Kidney glomerular epithelial cell (primary cell): ENCODE data around the gene AURKA.
"Not testable (repeated sequence)": the region's sequence is repeated elsewhere in the genome, so short reads cannot be mapped to it uniquely, and the experiment has no call there.

ENCODE experiments used
- DNase-seq: peaks from one replicate; lab custom pipeline; 2025; lab: John Stamatoyannopoulos, UW

Gene AURKA

DNA sequence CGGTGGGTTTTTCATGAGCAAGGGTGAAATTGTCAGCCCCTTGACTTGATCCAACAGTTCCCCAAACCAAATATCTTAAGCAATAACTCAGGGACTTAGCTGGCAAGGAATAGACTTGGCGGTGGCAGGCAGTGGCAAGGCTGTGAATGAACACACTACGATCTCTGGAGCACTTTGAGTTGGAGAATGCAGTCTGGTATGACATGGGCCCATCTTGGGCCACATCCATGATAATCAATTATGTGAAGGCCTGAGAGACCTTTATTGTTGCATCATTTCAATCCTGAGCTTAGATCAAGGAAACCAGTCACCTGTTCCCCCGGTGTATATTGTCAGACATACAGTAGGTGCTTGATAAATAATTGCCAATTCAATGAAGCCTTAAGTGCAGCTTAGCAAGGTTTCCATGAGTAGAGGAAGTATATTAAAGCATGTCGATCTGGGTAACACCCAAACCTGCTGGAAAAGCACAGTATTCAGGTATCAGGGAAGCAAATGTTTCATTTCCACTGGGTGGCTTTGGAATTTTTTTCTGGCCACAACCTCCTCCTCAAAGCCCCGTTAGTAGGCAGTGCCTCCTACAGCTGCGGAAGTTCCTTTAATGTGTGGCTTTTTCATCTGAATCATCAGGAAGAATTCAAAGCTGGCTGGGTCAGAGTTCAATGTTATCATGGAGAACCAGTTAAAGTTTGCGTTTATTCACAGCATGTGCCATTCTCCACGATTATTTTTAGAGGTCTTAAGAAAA, 30.2 kb upstream of the AURKA start:
- DNase-seq = peak; percentile 95

DNA sequence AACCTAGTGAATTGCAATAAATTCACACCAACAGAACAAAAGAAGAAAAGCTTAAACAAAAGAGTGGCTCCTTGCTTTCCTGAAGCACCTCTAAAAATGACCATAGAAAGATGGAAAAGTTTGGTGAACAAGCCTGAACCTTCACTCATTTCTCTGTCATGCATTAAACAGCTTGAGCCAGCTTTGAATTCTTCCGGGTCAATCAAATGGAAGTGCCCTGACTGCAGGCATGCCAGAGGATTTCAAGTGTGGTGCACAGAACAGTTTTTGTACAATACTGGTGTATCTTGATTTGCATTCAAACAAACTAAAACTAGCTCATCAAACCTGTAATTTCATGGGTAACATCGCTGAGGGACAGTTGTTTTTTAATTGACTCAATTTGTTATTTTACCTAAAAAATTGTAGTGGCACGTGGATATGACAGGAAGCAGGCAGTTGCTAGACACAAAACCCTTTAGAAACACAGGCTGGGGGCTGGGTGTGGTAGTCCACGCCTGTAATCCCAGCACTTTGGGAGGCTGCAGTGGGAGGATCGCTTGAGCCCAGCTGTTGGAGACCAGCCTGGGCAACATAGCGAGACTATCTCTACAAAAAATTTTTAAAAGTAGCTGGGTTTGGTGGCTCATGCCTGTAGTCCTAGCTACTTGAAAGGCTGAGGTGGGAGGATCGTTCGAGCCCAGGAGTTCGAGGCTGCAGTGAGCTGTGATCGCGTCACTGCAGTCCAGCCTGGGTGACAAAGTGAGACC, 29.1 kb upstream of the AURKA start:
- peak; percentile 5 for DNase-seq

DNA sequence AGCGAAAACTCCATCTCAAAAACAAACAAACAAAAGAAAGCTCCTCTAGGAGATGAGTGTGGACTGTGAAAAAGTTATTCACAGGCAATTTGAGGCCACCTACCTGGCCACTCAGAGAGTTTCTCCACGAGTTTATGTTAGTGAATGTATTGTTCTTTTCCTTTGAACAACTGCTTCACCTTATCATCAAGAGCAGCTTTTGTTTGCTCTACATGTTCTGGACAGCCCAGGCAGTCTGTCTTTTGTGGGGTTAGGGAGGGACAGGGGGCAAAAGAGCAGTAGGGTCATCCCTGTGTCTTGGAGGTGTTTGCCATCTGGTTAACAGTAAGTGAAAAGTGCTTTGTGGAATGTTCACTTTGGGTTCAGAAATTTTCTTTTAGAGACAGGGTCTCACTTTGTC, 28.0 kb upstream of the AURKA start:
- DNase-seq = no peak

DNA sequence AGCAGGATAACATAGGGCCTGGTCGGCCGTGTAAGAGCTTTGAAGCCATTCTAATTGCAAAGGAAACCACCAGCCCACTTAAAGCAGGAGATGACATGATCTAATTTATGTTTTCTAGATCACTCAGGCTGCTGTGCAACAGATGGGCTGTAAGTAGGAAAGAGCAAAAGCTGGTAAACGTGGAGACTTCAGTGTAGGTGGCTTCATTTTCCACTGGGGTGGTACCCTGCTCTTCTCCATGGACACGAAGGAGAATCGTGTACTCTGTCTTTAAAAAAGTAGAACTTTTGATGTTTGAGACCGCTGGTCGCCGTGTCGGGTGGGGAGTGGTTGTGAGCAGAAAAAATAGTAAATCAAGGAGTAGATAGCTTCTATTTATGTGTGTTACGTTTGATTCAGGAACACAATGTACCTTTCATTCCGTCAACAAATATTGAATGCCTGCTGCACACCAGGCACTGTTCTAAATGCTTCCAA, 26.4 kb upstream of the AURKA start:
- DNase-seq = no peak

DNA sequence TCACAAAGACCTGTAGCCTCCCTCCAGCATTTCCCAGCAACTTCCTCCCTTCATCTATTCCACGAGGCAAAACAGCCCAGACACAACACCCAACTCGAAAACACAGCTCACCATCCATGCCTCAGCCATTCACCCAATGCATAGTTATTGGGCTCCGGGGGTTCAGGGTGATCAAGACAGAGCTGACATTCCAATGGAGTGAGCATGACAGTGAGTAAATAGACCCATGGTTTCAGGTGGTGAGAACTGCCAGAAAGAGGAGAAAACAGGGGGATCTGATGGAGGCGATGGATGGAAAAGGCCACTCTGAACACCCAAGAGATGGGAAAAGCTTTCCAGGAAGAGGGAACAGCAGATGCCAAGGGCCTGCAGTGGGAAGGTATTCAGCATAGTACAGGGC, 25.9 kb upstream of the AURKA start:
- DNase-seq = no peak

DNA sequence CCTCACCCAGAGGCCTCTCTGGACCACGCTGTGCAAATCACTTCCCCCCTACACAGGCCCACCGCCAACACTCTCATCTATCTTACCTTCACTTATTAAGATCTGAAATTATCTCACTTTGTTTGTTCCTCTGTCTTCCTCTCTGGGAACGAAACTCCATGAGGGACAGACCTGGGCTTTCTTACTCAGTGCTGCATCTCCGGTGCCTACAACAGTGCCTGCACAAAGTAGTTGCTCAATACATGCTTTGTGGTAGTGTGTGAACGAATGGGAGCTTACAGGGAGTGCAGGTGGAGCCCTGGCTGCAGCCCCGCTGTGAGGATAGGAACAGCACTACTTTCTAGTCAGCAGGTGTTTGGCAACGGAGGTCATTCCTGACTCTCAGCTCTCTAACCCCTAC, 25.4 kb upstream of the AURKA start:
- DNase-seq = no peak

DNA sequence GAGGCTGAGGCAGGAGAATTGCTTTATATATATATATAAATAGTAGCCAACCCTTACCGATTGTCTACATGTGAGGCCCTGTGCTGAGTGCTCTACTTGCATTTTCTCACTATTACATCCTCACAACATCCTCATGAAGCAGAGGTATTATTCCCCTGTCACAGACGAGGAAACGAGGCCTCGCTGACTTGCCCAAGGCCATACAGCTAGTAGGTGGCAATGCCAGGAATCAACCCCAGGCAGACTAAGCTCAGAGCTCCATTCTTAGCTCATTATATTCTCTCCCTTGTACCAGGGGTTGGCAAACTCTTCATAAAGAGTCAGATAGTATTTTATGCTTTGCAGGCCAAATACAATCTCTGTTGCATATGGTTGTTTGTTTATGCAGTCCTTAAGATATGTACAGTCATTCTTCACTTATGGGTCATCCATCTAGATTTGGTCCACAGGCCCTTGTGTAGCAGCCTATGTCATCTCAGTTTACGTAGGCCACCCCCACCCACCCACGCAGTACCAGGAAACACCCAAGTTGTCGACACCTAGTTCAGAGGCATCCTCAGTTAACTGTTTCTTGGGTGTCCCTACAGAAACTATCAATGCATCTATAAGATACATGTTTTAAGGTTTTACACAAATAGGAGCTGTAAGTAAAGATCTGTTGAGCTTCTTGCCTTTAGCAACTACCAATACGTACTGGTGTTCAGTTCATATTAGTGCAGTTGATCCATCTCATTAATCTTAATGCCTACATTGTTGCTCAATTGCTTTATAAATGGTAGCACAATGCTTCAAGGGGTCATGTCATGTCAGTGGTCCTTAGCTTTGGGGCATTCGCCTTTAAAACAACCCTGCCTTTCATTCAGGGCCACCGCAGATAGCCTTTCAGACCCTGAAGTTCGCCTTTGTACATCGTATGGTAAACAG, 23.1 kb upstream of the AURKA start:
- no peak for DNase-seq

DNA sequence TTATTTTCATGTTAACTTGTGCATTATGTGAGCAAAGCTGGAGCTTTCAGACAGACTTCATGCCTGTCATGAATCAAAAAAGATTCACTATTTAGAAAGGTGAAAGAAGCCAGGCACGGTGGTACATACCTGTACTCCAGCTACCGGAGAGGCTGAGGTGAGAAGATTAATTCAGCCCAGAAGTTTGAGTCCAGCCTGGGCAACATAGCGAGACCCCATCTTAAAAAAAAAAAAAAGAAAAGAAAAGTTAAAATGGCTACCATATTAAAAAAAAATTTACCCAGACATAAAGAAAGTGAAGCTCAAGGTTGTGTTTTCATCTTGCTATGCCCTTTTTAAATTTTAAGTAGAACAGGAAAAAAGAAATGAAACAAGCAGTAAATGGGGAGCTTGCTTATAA, 20.9 kb upstream of the AURKA start:
- DNase-seq = no peak

DNA sequence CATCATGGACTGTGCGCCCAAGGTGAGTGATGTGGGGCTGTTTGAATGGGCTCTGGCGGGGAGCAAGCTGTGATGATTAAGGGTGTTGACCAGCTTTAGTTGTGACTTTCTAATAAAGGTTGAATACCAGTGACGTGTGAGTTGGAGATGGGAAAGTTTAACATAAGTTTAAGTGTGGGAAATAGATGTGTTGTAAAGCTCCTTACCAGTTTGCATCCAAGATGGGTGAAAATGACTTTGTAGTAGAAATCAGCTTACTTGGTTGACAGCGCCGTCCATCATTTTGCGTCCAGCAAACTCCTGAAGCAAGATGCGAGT, 20.4 kb upstream of the AURKA start:
- no peak for DNase-seq

DNA sequence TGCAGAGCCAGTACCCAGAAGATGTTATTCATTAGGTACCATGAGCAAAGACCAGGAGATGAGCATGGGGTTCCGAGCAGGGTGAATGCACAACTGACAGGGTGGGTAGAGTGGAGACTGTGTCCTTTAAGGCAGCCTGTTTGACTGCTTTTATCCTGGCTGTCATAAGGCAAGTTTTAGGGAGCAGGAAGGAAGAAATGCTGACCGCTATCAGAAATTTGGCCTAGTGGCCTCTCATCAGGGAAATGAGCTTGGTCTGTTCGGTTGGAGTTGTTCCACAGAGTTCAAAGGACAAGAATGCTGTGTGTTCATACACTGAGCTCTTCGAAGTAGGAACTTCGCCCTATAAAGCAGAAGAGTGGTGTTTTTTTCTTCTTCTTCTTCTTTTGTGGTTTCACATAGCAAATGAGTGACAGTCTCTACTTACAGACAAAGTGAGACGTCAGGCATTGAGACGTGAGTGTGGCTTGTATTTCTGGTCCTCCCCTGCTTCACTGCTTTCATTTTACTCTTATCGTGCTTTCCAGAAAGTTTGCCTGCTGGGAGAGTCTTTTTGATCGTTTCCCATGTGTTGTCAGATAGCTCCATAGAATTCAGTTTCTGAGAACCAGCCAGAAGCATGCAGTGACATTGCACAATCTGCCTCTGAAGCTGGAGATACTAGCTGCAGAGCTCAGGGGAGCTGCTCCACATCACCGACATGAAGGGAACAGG, 19.9 kb upstream of the AURKA start, which contains the start of gene CASS4:
TSS of gene CASS4 (plus strand) at position 502 of the 714 bp plus-strand sequence. CDS start at position 701, 199 bp downstream.
- peak; percentile 72 for DNase-seq

DNA sequence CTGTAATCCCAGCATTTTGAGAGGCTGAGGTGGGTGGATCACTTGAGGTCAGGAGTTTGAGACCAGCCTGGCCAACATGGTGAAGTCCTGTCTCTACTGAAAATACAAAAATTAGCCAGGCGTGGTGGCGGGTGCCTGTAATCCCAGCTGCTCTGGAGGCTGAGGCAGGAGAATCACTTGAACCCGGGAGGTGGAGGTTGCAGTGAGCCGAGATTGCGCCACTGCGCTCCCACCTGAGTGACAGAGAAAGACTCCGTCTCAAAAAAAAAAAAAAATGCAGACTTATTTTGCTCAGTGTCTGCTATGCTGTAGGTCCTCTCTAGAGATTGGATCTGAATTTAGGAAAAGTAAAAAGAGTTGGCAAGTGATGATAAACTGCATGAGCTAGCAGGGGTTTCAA, 19.3 kb upstream of the AURKA start:
- not testable (repeated sequence) for DNase-seq

DNA sequence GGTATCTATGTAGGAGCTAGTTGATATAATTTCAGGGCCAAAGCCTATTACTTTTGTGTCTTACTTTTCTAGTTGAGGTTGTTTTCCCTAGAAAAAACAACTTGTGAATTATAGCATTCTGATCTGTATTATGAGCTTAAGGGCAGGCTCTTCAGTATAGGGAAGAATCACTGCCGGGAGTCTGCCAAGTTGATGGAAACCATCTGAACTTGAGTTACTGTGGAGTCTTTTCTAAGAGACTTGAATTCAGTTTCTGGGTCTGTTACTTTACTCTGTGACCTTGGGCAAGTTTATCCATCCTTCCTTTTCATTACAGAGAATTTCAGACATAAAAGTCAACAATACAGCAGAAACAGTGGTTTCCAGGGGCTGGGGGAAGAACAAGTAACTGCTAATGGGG, 17.9 kb upstream of the AURKA start:
- no peak for DNase-seq

DNA sequence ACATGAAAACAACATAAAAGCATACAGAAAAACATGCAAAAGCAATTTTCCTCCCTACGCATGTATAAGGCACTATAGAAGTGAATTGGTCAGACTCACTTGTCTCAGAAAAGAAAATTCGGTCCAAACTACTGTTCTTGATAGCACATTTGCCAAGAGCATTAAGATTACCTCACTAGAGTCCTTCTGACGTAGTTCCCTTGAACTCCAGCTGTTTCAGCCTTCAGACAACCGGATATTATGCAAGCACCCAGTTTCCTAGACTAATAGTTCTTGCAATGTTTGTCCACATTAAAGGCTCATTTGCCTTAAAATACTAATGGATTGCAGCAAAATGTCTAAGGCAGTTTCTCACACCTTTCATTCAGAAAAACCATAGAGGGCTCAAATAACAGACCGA, 17.5 kb upstream of the AURKA start:
- DNase-seq = no peak

DNA sequence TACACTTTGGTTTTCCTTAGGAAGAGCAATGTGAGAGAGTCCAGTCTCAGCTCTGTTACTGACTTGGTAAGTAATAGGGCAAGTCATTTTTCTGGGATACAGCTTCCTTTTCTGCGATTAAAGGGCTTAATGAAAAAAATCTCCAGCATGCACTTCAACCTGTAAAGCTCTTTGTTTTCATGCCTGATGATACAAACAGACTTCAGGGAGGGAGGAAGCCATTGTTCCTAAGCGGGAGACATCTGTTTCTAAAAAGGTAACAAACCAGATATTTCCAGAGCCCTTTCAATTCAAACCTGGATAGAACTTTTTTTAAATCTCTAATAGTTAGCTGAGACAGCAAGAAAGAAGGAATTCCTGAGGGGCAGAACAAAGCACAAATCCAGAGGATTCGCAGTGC, 14.9 kb upstream of the AURKA start:
- DNase-seq = no peak

DNA sequence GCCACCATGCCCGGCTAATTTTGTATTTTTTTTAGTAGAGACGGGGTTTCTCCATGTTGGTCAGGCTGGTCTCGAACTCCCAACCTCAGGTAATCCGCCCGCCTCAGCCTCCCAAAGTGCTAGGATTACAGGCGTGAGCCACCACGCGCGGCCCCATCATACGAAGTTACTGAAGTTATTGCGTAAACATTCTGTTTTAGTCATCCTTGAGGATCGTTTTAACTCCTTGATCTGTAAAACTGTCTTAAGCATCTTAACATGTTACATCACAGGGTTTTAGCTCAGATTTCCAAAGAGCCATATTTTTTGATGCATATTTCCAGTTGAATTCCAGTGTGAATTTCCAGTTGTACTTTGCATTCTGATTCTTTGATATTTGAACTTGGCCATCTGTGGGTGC, 13.3 kb upstream of the AURKA start:
- not testable (repeated sequence) for DNase-seq

DNA sequence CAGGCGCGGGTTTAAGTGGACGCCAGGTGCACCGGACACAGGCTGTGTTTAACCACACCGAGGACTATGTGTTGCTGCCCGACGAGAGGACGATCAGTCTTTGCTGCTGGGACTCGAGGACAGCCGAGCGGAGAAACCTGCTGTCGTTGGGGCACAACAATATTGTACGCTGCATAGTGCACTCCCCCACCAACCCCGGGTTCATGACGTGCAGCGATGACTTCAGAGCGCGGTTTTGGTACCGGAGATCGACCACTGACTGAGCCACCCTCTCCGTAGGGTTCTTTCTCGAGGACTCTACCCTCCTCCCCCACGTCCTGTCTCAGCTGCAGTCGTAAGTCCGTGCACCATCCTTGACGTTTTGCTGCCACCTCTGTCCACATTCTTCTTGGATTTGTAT, 11.4 kb upstream of the AURKA start:
- no peak for DNase-seq

DNA sequence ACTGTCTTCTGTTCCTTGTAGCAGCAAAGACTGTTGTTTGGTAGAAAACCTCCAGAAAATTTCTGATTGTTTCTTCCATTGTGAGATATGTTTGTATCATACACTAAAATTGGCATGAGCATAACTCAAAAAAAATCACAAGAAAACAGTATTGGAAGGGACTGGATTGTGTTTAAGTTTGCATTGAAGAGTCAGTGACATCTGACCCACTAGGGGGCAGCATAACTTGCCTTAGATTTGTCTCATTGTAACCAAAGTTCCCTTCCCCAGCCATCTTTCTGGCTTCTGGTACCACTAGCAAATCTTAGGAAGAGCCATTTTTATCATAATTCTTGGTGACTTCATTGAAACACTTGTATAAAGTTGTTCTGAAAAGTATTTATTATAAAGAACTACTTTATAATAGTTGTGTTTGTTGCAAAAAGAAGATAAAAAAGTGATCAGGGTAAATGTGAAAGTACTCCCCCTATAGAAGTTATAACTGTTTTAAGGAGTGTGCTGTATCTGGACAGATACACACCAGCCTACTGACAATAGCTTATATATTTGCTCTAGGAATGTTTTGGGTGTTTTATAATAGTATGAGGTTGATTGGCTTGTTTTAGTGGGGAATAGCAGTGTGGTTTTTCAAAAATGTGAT, 8.1 kb upstream of the AURKA start:
- DNase-seq = peak; percentile 16

DNA sequence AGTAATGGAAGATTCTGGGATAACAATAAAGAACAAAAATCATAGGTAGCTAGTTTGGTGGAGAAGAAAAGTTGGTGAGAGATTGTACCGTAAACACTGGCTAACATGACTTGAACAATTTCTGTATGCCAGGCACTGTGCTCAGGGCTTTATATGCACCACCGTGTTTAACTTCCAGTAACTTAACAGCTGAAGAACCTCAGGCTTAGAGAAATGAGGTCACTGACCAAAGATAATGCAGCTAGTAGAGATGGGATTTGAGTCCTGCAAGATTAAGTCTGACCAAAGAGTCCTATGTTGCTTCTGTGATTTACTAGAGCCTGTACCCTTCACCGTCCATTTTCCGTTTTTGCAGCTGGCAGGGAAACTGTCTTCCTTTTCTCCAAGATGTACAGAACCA, 3.2 kb upstream of the AURKA start:
- no peak for DNase-seq

DNA sequence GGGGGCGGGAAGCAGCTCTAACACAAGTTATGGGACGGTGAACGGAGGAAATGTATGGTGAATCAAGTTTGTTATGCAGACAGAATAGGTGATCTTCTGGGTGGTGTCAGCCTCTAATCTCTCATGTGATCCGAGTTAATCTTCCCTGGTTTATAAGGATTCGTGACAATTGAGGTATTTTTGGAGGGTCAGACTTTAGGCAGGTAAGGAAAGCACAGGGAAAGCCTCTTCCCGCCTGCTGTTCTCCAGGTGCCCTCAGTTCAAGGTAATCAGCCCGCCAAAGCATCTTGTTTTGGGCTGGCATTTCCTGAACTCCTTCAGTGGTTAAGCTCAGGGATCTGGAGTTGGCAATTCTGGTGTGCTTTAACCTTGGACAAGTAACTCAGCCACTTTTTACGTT, 1.6 kb upstream of the AURKA start:
- DNase-seq = no peak

DNA sequence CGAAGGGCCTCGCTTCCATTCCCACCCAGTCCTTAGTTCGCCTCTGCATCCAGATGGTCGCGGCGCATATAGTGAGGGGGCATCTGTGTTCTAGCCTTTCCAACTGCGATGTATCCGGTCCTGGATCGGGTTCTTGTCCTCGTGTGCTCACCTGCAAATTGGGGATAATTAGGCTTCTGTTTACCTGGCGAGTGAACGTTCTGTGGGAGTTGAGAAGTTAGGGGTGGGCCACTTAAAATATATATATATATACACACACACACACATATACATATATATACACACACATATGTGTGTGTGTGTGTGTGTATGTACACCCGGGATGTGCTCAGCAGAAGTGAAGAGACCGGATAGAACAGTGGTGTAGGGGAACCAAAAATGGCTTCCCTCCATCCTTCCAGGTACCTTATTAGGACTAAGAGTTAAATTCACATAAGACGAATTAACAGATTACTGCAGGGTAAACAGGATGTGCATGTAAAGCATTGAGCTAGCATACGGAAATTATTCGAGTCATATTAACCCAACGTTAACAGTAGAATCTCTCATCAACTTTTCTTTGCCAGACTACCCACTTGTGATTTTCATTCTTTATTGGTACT, 967 bp upstream of the AURKA start:
- DNase-seq = no peak

DNA sequence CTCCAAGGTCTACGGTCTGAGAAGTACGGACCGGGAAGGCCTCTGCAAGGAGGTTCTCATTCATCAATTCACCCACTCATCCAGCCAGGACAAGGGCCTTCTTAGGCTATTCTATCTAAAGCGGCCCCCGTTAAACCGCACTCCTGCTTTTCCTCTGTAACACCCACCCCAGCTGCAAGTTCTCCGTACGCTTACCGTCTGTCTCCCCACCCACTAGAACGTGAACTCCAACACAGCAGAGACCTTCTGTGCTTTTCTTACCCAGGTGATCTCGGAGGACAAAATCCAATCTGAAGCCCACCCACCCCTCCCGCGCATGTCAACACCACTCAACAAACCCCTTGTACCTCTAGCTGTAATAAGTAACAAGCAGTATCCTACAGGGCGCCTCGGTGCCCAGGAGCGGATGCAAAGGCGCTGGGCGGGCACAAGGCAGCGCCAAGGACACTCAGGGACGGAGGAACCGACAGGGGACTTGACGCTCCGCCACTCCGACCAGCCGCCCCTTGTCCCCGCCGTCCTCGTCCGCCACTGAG, 351 bp downstream of the AURKA start:
- DNase-seq = no peak
